Esophagus muscularis mucosa (tissue), 3 donors: ENCODE results near the gene GRB2.

Experiments used
- POLR2A ChIP-seq: fragments of 450-650 bp; IDR thresholded peaks from one replicate; pipeline ENCODE4 v1.6.1; 2017; ENCODE audit warnings: antibody characterized with exemption, moderate library complexity, mild to moderate bottlenecking, low read depth
- TF ChIP-seq, protein P1 (sequence below), 3 experiments: fragments of 200-600 bp in 2 of 3; fragments of 450-650 bp in 1 of 3; sonication (generic) in 2 of 3; IDR thresholded peaks; one replicate each; pipeline ENCODE4 v1.5.1; 2017 to 2019; ENCODE audit warnings: antibody characterized with exemption in 3 of 3, mild to moderate bottlenecking in 2 of 3, moderate library complexity in 1 of 3

DNA sequence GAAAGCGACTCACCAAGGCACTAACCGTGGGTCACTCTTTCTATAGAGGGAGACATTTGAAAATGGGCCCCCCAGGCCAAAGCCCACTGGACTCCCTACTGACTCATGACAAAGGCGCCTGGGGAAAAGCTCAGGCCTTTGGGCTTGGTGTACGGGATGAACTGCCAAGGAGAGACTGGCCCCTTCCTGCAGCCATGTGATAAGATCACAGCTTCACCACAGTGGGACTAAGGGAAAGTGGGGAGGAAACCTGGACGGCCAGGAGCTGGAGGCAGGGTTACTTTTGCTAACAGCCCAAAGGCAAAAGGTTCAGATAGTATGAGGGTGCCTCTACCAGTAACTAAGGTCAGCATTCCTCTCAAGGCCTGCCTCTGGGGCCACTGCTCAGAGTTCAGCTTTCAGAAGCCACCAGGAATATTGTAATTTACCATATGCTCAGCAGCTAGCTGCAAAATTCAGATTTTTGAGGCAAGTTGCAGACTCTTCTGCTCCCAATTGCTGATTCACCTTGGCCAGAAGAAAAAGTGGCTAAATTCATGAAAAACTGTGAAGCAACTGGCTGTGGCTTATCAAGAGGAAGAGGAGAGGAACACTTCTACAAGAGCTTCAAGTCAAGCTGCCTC lies 79.1 kb downstream of the GRB2 start:
- TF ChIP-seq, protein P1, sequence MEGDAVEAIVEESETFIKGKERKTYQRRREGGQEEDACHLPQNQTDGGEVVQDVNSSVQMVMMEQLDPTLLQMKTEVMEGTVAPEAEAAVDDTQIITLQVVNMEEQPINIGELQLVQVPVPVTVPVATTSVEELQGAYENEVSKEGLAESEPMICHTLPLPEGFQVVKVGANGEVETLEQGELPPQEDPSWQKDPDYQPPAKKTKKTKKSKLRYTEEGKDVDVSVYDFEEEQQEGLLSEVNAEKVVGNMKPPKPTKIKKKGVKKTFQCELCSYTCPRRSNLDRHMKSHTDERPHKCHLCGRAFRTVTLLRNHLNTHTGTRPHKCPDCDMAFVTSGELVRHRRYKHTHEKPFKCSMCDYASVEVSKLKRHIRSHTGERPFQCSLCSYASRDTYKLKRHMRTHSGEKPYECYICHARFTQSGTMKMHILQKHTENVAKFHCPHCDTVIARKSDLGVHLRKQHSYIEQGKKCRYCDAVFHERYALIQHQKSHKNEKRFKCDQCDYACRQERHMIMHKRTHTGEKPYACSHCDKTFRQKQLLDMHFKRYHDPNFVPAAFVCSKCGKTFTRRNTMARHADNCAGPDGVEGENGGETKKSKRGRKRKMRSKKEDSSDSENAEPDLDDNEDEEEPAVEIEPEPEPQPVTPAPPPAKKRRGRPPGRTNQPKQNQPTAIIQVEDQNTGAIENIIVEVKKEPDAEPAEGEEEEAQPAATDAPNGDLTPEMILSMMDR (IDR thresholded peaks at IDR 0.05), result no peak
- TF ChIP-seq POLR2A, result no peak
